Neural crest cell (in vitro differentiated cells): ENCODE results near the gene PTCRA. TPM values are rescaled to one million over a fixed set of nuclear protein-coding genes. Genes with fewer than 3 reads are reported as not detected.
A peak's percentile ranks its signal among the peaks of the same experiment; 100 is the strongest.

Experiments used
- DNase-seq: peaks from one replicate; pipeline ENCODE4 v3.0.0; 2021; ENCODE audit warnings: low read depth, mixed read lengths, low spot score
- H3K27ac Mint-ChIP-seq: one replicate; pipeline ENCODE4 v1.8.0; 2021; ENCODE audit warnings: mild to moderate bottlenecking, mixed read lengths; ENCODE audit not compliant: unreplicated experiment
- H3K27me3 Mint-ChIP-seq: 2 replicates; pipeline ENCODE4 v1.8.0; 2021; ENCODE audit warnings: low read depth, mild to moderate bottlenecking, mixed read lengths
- H3K36me3 Mint-ChIP-seq: 2 replicates; pipeline ENCODE4 v1.8.0; 2021; ENCODE audit warnings: low read depth, mild to moderate bottlenecking, mixed read lengths
- H3K4me1 Mint-ChIP-seq: 2 replicates; pipeline ENCODE4 v1.8.0; 2021; ENCODE audit warnings: mixed read lengths
- H3K4me3 Mint-ChIP-seq: one replicate; pipeline ENCODE4 v1.8.0; 2021; ENCODE audit warnings: mild to moderate bottlenecking, mixed read lengths
- H3K9me3 Mint-ChIP-seq: 2 replicates; pipeline ENCODE4 v1.8.0; 2021; ENCODE audit warnings: mixed read lengths
- total RNA-seq: library from RNA; stranded (reverse); gene quantifications from 2 replicates; pipeline ENCODE4 v1.2.1, GENCODE V29; 2021
- TF ChIP-seq, protein P1 (sequence below): fragments of 200-600 bp; sonication (generic); conservative IDR thresholded peaks from 2 replicates; pipeline ENCODE4 v1.5.0; 2021; ENCODE audit warnings: antibody characterized with exemption, mild to moderate bottlenecking

The PTCRA gene
- total RNA-seq, 1 donor from 2014 or later = not detected

DNA sequence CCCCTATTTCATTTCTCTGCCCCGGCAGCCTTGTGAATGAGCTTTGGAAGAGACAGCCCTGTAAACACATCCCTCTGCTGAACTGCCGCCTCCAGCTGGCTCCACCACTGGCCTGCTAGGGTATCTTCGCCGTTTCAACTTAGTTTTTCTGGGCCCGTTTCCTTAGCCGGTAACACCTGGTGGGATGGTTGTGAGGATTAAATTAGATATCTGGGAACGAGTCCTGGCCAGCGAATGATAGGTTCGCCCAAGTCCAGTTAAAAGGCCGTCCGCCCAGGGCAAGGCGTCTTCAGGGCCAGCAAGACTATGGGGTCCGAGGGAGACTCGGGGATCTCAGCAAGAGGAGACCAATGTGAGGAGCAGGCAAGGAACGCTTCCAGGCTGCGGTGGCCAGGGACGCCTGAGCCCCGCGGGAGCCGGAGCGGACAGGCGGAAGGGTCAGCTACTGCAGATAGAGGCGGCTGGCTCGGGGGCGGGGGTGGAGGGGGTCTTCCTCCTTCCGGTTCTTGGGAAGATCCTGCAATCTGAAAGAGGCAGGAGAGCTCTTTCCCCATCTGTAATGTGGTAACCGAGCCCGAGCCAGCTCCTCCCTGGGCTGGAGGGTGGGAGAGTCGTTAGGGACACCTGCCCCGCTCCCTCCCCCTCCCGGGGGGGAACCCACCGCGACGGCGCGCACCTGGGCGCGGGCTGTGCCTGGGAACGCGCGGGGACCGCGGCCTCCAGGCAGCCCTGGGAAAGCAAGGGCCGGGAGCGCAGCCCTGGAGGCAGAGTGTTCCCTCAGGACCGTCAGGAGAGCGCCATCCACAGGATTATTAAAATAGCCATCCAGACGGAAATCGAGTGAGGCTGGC, 4.5 kb upstream of the PTCRA start:
- H3K27ac Mint-ChIP-seq = peak overlapping the region; percentile 52
- TF ChIP-seq, protein P1, sequence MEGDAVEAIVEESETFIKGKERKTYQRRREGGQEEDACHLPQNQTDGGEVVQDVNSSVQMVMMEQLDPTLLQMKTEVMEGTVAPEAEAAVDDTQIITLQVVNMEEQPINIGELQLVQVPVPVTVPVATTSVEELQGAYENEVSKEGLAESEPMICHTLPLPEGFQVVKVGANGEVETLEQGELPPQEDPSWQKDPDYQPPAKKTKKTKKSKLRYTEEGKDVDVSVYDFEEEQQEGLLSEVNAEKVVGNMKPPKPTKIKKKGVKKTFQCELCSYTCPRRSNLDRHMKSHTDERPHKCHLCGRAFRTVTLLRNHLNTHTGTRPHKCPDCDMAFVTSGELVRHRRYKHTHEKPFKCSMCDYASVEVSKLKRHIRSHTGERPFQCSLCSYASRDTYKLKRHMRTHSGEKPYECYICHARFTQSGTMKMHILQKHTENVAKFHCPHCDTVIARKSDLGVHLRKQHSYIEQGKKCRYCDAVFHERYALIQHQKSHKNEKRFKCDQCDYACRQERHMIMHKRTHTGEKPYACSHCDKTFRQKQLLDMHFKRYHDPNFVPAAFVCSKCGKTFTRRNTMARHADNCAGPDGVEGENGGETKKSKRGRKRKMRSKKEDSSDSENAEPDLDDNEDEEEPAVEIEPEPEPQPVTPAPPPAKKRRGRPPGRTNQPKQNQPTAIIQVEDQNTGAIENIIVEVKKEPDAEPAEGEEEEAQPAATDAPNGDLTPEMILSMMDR = no peak
- no peaks in the 10 kb centered on the region for H3K9me3 Mint-ChIP-seq
- DNase-seq = peak; percentile 31
- H3K4me1 Mint-ChIP-seq = peaks cover 5% of the 10 kb centered on the region
- no peaks in the 10 kb centered on the region for H3K27me3 Mint-ChIP-seq
- peak overlapping the region; percentile 69 for H3K4me3 Mint-ChIP-seq
- H3K36me3 Mint-ChIP-seq = no peaks in the 10 kb centered on the region

DNA sequence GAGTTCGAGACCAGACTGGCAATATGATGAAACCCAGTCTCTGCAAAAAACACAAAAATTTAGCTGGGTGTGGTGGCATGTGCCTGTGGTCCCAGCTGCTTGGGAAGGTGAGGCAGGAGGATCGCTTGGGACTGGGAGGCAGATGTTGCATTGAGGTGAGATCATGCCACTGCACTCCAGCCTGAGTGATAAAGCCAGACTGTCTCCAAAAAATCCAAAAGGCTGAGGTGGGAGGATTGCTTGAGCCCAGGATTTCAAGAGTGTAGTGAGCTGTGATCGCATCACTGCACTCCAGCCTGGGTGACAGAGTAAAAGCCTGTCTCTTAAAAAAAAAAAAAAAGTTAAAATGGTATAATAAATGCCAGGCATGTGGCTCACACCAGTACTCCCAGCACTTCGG, 1.3 kb upstream of the PTCRA start:
- H3K4me1 Mint-ChIP-seq = peaks cover 5% of the 10 kb centered on the region
- no peaks in the 10 kb centered on the region for H3K36me3 Mint-ChIP-seq
- no peak overlapping the region for H3K4me3 Mint-ChIP-seq
- H3K27ac Mint-ChIP-seq = peak overlapping the region; percentile 89
- no peaks in the 10 kb centered on the region for H3K9me3 Mint-ChIP-seq
- H3K27me3 Mint-ChIP-seq = no peaks in the 10 kb centered on the region
- no peak for DNase-seq
- TF ChIP-seq, protein P1 = no peak

DNA sequence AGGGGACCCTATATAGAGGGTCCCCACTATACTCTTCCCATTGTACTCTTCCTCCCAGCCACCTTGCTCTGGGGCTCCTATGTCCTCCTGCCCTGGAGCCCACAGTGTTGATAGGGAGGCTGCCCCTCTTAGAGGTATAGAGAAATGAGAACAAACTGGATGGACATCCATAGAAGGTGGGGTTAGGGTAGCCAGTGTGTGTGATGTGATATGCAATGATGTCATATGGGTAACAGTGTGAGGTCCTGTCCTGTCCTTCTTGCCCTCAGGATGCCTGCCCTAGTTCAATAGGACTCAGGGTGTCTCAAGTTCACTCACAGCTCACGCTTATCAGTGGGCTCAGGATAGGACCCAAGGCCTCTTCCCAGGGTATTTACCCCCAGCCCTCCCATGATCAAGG, 435 bp downstream of the PTCRA start:
- Mint-ChIP-seq H3K27me3 (no peaks in the 10 kb centered on the region), H3K4me1 (peaks cover 1% of the 10 kb centered on the region), H3K36me3 (no peaks in the 10 kb centered on the region), H3K27ac (no peak overlapping the region), H3K9me3 (no peaks in the 10 kb centered on the region), H3K4me3 (no peak overlapping the region)
- TF ChIP-seq, protein P1 = no peak
- no peak for DNase-seq

DNA sequence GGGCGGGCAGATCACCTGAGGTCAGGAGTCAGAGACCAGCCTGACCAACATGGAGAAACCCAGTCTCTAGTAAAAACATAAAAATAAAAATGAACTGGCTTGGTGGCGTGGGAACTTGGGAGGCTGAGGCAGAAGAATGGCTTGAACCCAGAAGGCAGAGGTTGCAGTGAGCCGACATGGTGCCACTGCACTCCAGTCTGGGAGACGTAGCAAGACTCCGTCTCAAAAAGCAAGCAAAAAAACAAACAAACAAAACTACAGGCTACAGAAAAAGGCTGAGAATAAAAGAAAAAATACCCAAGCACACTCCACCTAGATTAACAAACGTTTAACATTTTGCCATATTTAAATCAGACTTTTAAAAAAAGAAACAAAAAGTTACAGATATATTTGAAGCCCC, 5.9 kb downstream of the PTCRA start:
- no peaks in the 10 kb centered on the region for H3K27me3 Mint-ChIP-seq
- no peak for DNase-seq
- H3K4me3 Mint-ChIP-seq = no peak overlapping the region
- no peaks in the 10 kb centered on the region for H3K4me1 Mint-ChIP-seq
- TF ChIP-seq, protein P1 = no peak
- no peak overlapping the region for H3K27ac Mint-ChIP-seq
- no peaks in the 10 kb centered on the region for H3K36me3 Mint-ChIP-seq
- no peaks in the 10 kb centered on the region for H3K9me3 Mint-ChIP-seq

DNA sequence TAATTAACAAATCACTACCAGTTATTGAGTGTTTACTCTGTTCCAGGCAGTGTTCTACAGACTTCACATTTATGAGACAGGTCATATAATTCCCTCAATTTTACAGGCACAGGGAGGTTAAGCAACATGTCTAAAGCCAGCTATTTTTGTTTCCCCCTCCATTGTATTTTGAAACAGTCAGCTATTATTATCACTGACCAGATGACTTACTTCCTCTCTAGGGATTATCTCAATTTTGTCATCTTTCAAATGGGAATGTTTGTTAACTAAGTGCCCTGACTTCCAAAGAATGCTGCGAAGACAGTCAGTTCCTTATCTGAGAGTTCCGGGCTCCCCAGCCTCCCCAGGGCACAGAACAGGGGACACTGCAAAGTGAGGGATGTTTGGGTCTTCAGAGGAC, 7.8 kb downstream of the PTCRA start:
- Mint-ChIP-seq H3K9me3 (no peaks in the 10 kb centered on the region), H3K36me3 (no peaks in the 10 kb centered on the region), H3K4me3 (no peak overlapping the region), H3K27ac (no peak overlapping the region), H3K4me1 (peaks cover 5% of the 10 kb centered on the region), H3K27me3 (no peaks in the 10 kb centered on the region)
- no peak for DNase-seq
- TF ChIP-seq, protein P1 = no peak
